ENCODE results near the gene NOTUM. TPM values are rescaled to one million over a fixed set of nuclear protein-coding genes. Genes with fewer than 3 reads are reported as not detected.

NOTUM gene
- polyA plus RNA-seq, 6 donors from 2014 or later, result not detected

- H3K4me3 Mint-ChIP-seq, result peak overlapping the region; percentile 77 to 97 (median 84)
- ATAC-seq (ENCODE audit: low read depth in 2 of 2) (no peak), DNase-seq (no peak)
- H3K36me3 Mint-ChIP-seq, result peaks cover 0 to 4% of the 10 kb centered on the region in 2 donors
- peaks cover 28 to 49% (median 45%) of the 10 kb centered on the region in 3 donors for H3K4me1 Mint-ChIP-seq
- H3K9me3 Mint-ChIP-seq, result peaks cover 0 to 1% (median 0%) of the 10 kb centered on the region in 7 donors
- peak overlapping the region in 3 of 6 donors; percentile 26 to 79 (median 67) for H3K27ac Mint-ChIP-seq
- peaks cover 0 to 8% (median 4%) of the 10 kb centered on the region in 3 donors for H3K27me3 Mint-ChIP-seq
Observed at GRCh38 chr17:81978524-81979298, 17.7 kb upstream of the NOTUM start.

- H3K27me3 Mint-ChIP-seq, result peaks cover 0 to 8% (median 4%) of the 10 kb centered on the region in 3 donors
- H3K9me3 Mint-ChIP-seq, result peaks cover 0 to 1% (median 0%) of the 10 kb centered on the region in 7 donors
- peak; percentile 92 for DNase-seq
- ATAC-seq (ENCODE audit: low read depth in 2 of 2), result peak; percentile 89 to 90
- H3K4me1 Mint-ChIP-seq, result peaks cover 24 to 36% (median 34%) of the 10 kb centered on the region in 3 donors
- H3K36me3 Mint-ChIP-seq, result peaks cover 0 to 4% of the 10 kb centered on the region in 2 donors
- H3K4me3 Mint-ChIP-seq, result peak within 1 kb of the TSS; percentile 96 to 99 (median 97)
- peak within 1 kb of the TSS; percentile 95 to 99 (median 96) for H3K27ac Mint-ChIP-seq
Observed at GRCh38 chr17:81977211-81977808, 16.3 kb upstream of the NOTUM start, which contains the start of gene ASPSCR1. ASPSCR1 (plus strand) TSS chr17:81977629; CDS start chr17:81977647, 18 bp downstream.

- H3K9me3 Mint-ChIP-seq, result peaks cover 0 to 1% (median 0%) of the 10 kb centered on the region in 7 donors
- peaks cover 0 to 8% (median 4%) of the 10 kb centered on the region in 3 donors for H3K27me3 Mint-ChIP-seq
- DNase-seq, result no peak
Observed at GRCh38 chr17:81976332-81977210, 15.6 kb upstream of the NOTUM start.

GRCh38 chr17:81973432-81973831, 12.4 kb upstream of the NOTUM start:
- ATAC-seq (ENCODE audit: low read depth in 2 of 2) (no peak), DNase-seq (no peak)
- peaks cover 4 to 8% (median 4%) of the 10 kb centered on the region in 3 donors for H3K27me3 Mint-ChIP-seq
- H3K4me1 Mint-ChIP-seq, result peaks cover 12 to 17% (median 13%) of the 10 kb centered on the region in 3 donors
- H3K27ac Mint-ChIP-seq, result no peak overlapping the region
- H3K4me3 Mint-ChIP-seq, result peak overlapping the region in 1 of 8 donors; percentile 21
- H3K36me3 Mint-ChIP-seq, result no peaks in the 10 kb centered on the region
- peaks cover 0 to 1% (median 0%) of the 10 kb centered on the region in 7 donors for H3K9me3 Mint-ChIP-seq

More at GRCh38 chr17:81976332-81977210, 15.6 kb upstream of the NOTUM start:
- ATAC-seq (ENCODE audit: low read depth in 2 of 2), result peak; percentile 11 to 14
- Mint-ChIP-seq H3K27ac (peak overlapping the region; percentile 95 to 99 (median 96)), H3K4me1 (peaks cover 22 to 33% (median 31%) of the 10 kb centered on the region in 3 donors), H3K36me3 (peaks cover 0 to 4% of the 10 kb centered on the region in 2 donors), H3K4me3 (peak overlapping the region; percentile 96 to 99 (median 97))

GRCh38 chr17:81968850-81969812, 8.1 kb upstream of the NOTUM start:
- no peaks in the 10 kb centered on the region for H3K9me3 Mint-ChIP-seq
- no peaks in the 10 kb centered on the region for H3K36me3 Mint-ChIP-seq
- ATAC-seq (ENCODE audit: low read depth in 2 of 2) (no peak), DNase-seq (no peak)
- H3K27ac Mint-ChIP-seq, result no peak overlapping the region
- peaks cover 0 to 15% (median 6%) of the 10 kb centered on the region in 3 donors for H3K27me3 Mint-ChIP-seq
- peak overlapping the region in 3 of 8 donors; percentile 42 to 87 (median 81) for H3K4me3 Mint-ChIP-seq
- peaks cover 5 to 20% (median 17%) of the 10 kb centered on the region in 3 donors for H3K4me1 Mint-ChIP-seq

GRCh38 chr17:81968396-81968745, 7.4 kb upstream of the NOTUM start:
- peaks cover 0 to 22% (median 8%) of the 10 kb centered on the region in 3 donors for H3K27me3 Mint-ChIP-seq
- no peak for DNase-seq
- H3K36me3 Mint-ChIP-seq, result no peaks in the 10 kb centered on the region
- no peak for ATAC-seq (ENCODE audit: low read depth in 2 of 2)
- peaks cover 5 to 20% (median 17%) of the 10 kb centered on the region in 3 donors for H3K4me1 Mint-ChIP-seq
- no peaks in the 10 kb centered on the region for H3K9me3 Mint-ChIP-seq
- H3K4me3 Mint-ChIP-seq, result peak overlapping the region in 5 of 8 donors; percentile 56 to 87 (median 71)
- H3K27ac Mint-ChIP-seq, result no peak overlapping the region

GRCh38 chr17:81967533-81968395, 6.8 kb upstream of the NOTUM start:
- Mint-ChIP-seq H3K4me1 (peaks cover 5 to 20% (median 17%) of the 10 kb centered on the region in 3 donors), H3K36me3 (no peaks in the 10 kb centered on the region), H3K27me3 (peaks cover 4 to 27% (median 8%) of the 10 kb centered on the region in 3 donors), H3K27ac (peak overlapping the region in 1 of 6 donors; percentile 82), H3K9me3 (no peaks in the 10 kb centered on the region), H3K4me3 (peak overlapping the region; percentile 54 to 87 (median 70))
- DNase-seq (peak; percentile 48), ATAC-seq (ENCODE audit: low read depth in 2 of 2) (peak; percentile 67 to 80)

- H3K4me1 Mint-ChIP-seq, result peaks cover 5 to 20% (median 17%) of the 10 kb centered on the region in 3 donors
- peak overlapping the region in 3 of 8 donors; percentile 24 to 58 (median 56) for H3K4me3 Mint-ChIP-seq
- peaks cover 8 to 32% (median 8%) of the 10 kb centered on the region in 3 donors for H3K27me3 Mint-ChIP-seq
- H3K36me3 Mint-ChIP-seq, result no peaks in the 10 kb centered on the region
- H3K27ac Mint-ChIP-seq, result no peak overlapping the region
- peak in 1 of 2 donors; percentile 2 for ATAC-seq (ENCODE audit: low read depth in 2 of 2)
- DNase-seq, result no peak
- H3K9me3 Mint-ChIP-seq, result no peaks in the 10 kb centered on the region
Observed at GRCh38 chr17:81967244-81967532, 6.2 kb upstream of the NOTUM start.

- peak; percentile 44 for DNase-seq
- Mint-ChIP-seq H3K4me1 (peaks cover 5 to 20% (median 17%) of the 10 kb centered on the region in 3 donors), H3K27me3 (peaks cover 8 to 35% (median 9%) of the 10 kb centered on the region in 3 donors), H3K9me3 (no peaks in the 10 kb centered on the region), H3K4me3 (peak overlapping the region in 5 of 8 donors; percentile 8 to 58 (median 47)), H3K27ac (peak overlapping the region in 3 of 6 donors; percentile 20 to 71 (median 24)), H3K36me3 (no peaks in the 10 kb centered on the region)
- peak; percentile 64 to 68 for ATAC-seq (ENCODE audit: low read depth in 2 of 2)
Observed at GRCh38 chr17:81966343-81967243, 5.6 kb upstream of the NOTUM start.

- Mint-ChIP-seq H3K9me3 (no peaks in the 10 kb centered on the region), H3K36me3 (no peaks in the 10 kb centered on the region), H3K4me1 (peaks cover 5 to 20% (median 17%) of the 10 kb centered on the region in 3 donors), H3K4me3 (no peak overlapping the region), H3K27ac (peak overlapping the region in 1 of 6 donors; percentile 38), H3K27me3 (peaks cover 8 to 31% (median 9%) of the 10 kb centered on the region in 3 donors)
- no peak for DNase-seq
- no peak for ATAC-seq (ENCODE audit: low read depth in 2 of 2)
Observed at GRCh38 chr17:81964081-81964849, 3.3 kb upstream of the NOTUM start.

All from naive B cell (primary cell).